GM19463 (cell line): ENCODE data around the gene COMMD1.
"Not testable (repeated sequence)": the region's sequence is repeated elsewhere in the genome, so short reads cannot be mapped to it uniquely, and the experiment has no call there.

Source experiments
- ATAC-seq: cut with Tn5 transposase; IDR thresholded peaks from one replicate; pipeline ENCODE4 v1.9.1; 2021; ENCODE audit warnings: mild to moderate bottlenecking, moderate library complexity; ENCODE audit not compliant: unreplicated experiment

COMMD1 gene

DNA sequence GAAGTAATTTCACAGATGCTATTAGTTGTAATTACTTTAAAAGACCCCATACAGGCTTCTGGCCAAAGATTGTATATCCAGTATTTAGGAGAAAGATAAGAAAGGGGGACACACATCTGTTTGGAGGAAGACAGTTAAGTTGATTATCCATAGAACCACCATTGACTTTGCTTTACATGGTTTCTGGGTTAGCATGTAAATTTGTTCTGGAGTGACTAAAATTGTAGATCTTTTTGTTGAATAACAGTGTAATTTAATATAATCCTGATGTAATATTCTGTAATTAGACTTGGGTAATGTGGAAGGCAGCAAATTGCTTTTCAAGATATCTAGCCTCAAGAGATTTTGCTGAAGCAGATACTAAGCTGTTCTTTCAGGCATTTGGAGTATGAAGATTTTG, 17.2 kb downstream of the COMMD1 start:
- no peak for ATAC-seq

DNA sequence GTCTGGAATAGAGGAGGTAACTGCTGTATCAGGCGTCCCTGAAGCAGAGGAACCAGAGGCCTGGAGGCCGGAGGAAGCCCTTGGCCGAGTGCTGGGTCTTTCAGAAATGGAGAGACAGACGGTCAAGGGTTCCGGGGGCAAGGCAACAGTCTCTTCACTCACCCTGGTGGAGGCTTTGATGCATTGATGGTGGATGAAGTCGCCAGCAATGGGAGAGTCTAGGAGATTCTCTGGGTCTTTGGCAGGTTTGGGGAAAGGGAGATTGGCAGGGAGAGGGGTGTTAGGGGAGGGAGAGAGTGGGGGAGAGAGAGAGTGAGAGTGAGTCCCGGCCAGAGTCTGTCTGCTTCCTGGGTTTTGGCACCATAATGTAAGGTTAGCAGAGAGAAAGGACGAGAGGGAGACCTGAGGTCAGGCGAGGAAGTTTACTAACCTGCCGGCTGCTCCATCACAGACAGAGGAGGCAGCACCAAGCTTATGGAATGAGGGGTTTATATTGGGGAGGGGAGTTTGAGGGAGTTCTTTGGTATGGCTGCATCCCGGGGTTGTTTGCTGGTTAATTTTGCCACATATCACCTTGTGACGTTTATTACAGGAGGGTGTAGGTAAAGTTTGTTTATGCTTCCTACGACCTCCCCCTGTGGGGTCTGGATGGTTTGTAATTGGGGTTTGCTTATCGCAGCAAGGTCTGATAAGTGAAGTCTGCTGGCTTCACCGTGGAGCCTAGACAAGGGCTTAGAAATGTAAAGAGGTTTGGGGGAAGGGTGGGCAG, 19.6 kb downstream of the COMMD1 start:
- no peak for ATAC-seq

DNA sequence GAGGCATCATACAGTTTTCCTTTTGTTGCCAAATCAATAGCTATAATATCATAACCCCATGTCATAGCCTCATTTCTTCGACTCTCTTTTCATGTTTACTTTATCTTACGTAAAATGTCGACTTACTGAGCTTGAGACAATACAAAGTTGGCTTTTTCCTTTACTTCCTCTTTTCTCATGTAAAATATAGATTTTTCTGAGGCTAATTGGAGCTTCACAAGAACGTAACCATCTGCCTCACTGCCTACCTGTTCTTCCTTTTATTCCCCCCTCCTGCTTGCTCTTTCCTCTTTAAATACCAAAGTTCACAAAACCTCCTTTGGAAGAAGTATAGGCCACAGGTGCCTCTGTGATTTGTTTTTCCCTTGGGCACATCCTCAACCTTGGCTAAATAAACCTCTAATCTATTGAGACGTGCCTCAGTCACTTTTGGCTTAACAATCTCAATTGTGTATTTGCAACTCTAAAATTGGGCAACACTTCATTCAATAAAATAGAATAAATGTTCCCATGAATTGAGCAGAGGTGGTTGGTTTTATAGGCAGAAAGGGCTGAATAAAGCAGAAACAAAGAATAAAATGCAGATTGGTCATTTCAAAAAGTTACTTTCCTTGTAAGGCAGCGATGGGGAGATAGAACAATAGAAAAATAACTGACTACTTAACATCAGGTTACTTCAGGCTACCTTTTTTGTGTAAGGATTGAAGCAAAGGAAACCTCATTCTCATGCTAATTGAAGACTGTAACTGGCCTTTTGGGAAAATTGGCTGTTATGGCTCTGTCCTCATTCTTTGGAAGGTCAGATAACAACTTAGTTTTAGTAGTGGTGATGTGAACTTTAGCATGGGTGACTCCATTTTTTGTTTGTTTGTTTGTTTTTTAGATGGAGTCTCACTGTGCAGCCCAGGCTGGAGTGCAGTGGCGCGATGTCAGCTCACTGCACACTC, 21.3 kb downstream of the COMMD1 start:
- ATAC-seq: no peak

DNA sequence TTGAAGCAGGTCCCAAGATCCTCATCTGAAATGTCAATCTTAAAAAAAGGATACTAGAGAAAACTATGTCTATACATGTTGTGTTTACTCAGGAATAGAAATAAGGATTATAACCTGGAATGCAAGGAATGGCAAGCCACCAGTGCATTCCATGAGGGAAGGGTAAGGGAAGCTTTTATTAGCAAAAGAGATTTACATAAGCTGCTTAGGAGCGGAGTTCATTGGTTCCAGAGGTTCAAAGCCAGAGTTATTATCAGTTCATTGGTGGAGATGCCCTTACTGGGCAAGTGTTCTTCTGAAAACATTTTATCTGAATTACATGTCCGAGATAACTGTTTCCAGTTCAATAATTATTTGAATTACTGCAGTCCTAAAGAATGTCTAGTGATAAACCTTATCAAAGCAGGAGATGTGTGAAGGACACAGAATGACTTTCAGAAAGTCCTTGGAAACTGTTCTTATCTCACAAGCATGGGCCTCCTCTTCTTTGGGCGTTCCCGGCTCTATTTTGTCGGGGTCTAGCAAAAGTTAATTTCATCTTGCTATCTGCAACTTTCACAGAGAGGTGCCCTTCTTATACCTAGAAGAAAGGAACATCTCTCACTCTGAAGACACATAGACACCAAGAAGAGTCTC, 23.5 kb downstream of the COMMD1 start:
- ATAC-seq: no peak

DNA sequence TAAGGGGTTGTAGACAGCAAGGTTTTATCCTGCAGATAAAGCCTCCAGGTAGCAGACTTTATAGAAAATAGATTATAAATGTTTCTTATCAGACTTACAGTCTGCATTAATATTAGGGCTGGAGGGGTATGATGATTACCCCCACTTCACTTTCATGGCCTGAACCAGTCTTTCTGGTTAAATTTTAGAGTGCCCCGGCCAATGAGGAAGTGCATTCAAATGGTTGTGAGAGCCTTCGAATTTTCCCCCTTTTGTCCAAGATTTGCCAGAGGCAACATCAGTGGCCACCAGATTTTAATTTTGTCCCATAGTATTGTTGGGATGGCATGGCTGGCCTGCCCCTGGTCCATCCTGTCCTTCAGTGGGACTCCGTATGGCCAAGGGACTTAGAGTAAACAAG, 31.6 kb downstream of the COMMD1 start:
- no peak for ATAC-seq

DNA sequence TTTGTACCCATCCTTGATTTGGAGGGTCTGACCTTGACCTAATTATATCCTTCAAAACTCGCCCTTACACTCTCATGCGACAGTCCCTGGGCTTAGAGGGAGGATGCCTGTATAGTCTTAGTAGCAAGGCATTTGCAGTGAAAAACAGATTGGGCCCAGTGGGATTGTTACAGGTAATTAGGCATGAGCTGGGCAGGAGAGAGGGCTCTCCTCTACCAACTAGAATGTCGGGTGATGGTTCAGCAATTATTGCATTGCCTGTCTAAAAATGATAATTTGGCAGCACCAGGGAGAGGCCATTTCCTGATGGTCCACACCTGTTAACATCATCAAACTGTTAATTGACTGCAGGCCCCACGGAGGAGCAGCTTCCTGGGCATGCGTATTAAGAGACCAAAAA, 32.4 kb downstream of the COMMD1 start:
- no peak for ATAC-seq

DNA sequence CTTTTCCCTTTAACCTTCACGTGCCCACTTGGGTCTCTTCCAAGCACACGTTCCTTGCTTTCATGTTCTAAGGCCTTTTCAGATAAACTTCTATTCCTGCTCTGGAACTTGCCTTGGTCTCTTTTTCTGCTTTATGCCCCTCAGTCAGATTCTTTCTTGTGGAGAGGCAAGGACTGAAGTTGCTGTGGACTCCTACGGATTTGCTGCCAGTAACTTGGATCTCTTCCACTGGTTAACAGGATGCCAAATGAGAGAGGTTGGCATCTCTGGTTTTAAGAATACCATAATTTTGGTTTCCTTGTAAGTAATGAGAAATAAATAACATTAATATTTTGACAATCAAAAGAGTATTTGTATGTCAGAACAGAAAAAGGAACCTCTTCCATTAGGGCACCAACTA, 33.0 kb downstream of the COMMD1 start:
- no peak for ATAC-seq

DNA sequence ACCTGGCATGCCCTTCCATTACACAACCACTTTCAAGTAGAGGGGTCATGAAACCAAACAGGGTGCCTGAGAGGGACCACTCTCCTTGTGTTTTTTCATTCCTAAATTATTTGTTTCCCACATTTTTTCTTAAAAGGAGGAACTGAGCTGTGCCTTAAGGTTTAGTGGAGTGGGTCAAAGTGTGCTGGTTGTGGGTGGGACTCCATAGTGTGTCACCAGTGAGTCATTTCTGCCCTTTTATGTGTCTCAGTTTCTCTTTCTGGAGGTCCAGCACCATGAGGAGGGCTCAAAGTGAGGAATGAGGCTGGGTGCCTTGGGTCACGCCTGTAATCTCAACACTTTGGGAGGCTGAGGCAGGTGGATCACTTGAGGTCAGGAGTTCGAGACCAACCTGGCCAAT, 37.8 kb downstream of the COMMD1 start:
- ATAC-seq: no peak

DNA sequence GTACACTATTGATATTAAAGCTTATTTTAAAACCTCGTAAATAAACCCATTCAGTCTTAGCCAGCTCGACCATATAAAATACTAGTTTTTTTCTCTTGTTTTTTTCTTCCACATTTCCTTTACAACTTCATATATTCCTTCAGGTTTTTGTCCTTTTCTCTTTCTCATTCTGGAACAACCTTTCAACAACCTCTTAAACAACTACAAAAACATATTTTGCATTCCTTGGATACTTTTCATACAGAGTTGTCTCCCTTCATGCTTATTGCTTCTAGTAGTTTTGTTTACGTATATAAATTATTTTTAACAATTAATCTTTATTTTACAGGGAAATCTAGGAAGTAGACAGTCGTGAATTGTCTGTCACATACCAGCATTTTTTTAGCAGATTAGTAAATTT, 41.2 kb downstream of the COMMD1 start:
- ATAC-seq: no peak

DNA sequence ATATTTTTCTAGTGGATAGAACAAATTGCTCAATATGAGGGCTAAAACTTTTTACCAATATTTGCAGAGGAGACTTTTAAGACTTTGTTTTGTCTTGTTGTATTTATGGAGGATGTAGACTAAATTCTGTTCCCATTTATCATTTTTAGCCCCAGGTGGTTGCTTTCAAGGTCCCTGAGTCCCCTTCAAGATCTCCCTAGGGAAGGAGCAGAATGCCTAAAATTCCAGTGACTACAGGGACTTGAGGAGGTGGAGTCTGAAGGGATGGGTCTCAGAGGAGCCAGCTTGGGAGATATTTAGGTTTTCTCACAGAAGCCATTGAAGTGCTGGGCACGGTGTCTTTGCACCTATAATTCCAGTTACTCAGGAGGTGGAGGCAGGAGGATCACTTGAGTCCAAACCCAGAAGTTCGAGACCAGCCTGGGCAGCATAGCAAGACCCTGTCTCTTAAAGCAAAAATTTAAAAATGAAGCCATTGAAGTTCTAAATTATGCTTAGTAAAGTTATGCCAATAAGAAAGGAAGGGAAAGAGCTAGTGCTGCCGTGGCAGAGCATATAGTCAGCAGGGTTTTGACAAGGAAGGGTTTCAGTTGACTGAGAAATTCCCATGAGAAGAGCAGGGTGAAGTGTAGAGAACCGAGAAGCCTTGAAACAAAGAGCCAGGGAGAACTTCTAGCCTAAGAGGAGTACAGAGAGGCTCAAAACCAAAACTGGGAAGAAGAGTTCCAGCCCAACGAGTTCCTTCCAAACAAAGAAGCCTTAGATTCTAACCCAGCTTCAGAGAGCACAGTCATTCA, 43.4 kb downstream of the COMMD1 start:
- no peak for ATAC-seq

DNA sequence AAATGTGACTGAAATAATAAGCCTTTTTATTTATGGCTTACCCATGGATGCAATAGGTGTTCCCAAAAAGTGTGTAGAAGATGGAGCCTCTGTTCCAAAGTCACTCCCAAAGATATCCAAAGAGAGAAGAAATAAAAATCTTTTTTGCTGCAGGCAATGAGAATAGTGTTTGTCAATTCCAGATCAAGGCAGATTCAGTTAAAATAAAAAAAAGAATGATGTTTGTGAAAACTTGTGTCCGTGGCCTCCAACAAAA, 43.9 kb downstream of the COMMD1 start:
- ATAC-seq: no peak

DNA sequence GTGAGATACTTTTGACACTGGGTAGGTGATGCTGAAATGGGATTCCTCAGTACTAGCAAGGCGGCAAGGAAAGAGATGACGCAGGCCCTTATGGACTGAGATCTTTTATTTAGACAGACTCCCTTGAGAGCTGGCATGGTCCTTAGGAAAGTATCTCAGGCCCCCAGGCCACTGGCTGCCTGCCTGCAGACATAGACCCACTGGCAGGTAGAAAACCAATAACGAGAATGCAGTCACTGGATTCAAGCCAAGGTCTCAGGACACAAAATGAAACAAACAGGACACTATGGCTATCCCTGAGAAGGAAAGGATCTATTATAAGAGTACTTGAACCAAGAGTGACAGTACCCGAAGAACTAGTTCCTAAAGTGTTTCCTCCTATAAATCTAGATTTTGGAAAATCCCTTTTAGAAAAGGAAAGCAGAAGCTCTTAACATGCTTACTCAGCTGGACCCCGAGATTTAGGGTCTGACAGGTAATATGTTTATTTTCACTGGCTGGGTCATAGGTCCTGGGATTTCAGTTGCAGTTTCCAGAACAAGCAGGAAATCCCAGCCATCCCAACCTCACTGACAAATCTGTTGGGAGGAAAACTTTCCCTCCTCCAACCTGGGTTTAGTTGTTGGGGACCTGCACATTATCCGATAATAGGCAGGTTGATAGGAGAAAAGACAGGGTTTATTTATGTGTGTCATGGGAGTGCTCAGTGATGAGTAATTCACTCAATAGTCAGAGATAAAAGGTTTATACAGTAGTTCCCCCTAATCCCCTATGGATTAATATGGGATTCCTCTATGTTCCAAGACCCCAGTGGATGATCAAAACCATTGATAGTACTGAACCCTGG, 44.5 kb downstream of the COMMD1 start:
- no peak for ATAC-seq

DNA sequence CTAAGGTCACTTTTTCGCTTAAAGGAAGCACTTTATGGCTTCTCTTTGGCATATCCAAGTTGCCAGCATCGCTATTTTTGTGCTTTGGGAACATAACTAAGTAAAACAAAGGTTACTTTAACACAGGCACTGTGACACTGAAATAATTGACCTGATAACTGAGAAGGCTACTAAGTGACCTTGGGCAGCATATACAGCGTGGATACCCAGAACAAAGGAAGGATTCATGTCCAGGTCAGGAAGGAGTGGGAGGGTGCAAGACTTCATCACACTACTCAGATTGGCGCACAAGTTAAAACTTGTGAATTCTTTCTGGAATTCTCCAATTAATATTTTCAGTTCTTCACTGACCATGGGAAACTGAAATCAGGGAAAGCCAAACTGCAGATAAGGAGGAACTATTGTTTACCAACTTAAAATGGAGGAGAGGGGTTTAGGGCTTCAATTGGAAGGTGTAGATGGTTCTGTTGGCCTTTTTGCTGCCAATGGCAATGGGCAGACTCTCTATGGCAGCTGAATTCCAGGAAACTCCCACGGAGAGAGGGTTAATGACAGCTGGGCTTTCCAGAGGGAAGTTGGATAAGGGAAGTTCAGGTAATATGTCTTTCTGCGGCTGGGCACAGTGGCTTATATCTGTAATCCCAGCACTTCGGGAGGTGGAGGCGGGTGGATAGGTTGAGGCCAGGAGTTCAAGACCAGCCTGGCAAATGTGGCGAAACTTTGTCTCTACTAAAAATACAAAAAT, 45.3 kb downstream of the COMMD1 start:
- no peak for ATAC-seq

DNA sequence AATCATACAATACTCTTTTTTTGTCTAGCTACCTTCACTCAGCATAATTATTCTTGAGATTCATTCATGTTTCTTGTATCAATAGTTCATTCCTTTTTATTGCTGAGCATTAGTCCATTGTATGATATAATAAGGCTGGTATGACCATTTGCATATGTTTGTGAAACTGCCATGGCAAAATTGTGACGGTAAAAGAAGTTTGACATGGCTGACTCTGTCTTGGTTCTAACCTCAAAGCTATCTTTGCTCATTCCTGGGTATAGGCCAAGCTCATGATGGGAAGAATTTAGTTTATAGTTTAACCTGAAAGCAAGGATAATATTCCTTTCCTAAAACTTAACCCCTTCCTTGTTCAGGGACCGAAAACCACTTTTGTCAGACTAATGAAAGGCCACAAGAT, 46.4 kb downstream of the COMMD1 start:
- ATAC-seq: no peak

DNA sequence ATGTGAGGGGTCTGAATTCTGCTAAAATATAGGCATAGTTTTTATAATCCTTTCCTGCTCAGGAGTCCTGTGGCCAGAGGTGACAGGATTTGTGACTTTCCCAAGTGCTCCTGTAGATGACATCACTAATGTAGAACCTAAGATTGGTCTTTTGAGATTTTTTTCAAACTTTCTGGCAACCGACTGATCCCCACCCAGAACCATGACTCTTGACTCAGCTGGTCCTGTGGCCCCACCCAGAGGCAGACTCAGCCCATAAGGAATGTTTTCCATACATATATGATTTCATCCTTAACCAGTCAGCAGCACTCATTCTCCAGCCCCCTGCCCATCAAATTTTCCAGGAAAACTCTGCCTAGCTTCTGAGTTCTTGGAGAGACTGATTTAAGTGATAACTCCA, 46.8 kb downstream of the COMMD1 start:
- no peak for ATAC-seq

DNA sequence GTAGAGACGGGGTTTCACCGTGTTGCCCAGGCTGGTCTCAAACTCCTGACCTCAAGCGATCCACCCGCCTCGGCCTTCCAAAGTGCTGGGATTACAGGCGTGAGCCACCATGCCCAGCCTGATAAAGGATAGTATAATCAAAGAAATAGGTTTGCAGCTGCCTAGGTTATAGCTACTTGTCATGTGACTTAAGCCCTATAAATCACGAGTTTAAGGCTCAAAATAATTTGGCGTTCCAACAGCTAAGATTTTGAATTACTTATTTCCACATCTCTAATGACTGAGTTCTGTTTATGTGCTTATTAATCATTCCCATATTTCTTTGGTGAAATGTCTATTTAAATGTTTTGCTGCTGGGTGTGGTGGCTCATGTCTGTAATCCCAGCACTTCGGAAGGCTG, 49.4 kb downstream of the COMMD1 start:
- ATAC-seq: not testable (repeated sequence)

DNA sequence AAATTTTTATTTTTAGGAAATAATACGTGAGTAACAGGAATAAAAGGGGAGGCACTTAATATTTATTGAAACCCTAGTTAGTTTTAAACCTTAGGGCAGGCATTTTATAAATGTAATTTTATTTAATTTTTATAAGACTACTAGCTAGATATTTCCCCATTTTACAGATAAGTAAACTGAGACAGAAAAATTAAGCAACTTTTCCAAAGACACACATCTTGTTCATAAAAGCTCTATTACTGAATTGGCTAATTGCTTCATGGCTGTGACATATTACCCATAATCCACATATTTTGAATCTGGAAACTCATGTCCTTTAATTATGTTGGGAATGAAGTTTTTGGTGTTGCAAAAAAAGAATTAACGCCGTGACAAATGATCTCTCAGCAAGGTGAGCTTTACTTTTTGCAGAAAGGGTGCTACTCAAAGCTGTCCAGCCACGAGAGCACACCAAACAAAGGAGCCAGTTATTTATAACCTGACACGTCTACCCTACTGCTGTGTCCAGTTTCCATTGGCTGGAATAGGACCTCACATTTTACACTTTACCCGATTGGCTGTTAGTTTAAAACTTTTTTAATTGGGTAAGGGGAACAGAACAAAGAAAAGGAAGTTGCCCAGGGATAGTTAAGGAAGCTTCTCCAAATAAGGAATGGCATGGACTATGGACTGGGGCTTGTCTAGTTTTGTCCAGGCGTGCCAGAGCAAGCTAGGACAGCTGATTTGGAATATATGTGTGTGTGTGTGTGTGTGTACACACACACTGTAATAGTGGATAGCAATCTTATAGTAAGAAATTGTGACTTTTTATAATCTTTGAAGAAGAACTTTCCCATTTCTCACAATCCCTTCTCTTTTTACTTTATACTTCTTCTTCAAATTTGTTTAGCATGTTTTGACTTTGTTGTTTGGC, 54.2 kb downstream of the COMMD1 start:
- ATAC-seq: no peak

DNA sequence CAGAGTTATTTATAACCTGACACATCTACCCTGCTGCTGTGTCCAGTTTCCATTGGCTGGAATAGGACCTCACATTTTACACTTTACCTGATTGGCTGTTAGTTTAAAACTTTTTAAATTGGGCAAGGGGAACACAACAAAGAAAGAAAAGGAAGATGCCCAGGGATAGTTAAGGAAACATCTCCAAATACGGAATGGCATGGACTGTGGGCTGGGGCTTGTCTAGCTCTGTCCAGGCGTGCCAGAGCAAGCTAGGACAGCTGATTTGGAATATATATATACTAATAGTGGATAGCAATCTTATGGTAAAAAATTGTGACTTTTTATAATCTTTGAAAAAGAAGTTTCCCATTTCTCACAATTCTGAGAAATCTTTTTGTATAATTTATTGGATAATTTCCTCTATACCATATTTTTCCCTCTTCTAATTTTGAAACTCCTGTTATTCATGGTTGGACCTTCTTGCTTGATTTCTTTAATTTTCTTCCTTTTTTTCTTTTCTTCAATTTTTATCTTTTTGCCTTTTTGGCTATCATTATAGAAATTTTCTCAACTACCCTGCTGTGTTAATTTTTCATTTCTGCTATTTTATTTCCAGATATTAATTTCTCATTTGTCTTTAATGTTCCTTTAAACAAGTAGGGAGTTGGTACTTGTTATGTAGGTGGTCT, 55.9 kb downstream of the COMMD1 start:
- no peak for ATAC-seq
